ENCODE data around the gene RSPO3.
"Not testable (repeated sequence)": the region's sequence is repeated elsewhere in the genome, so short reads cannot be mapped to it uniquely, and the experiment has no call there.

Gene RSPO3

GRCh38 chr6:127206531-127207095 lies 88.1 kb downstream of the RSPO3 start:
- no peak for DNase-seq

- DNase-seq, result no peak
Observed at GRCh38 chr6:127207591-127208120, 89.2 kb downstream of the RSPO3 start.

- no peak for DNase-seq
Observed at GRCh38 chr6:127210725-127211124, 92.3 kb downstream of the RSPO3 start.

- DNase-seq, result no peak
Observed at GRCh38 chr6:127212376-127212775, 93.9 kb downstream of the RSPO3 start.

- DNase-seq, result not testable (repeated sequence)
Observed at GRCh38 chr6:127214032-127214431, 95.6 kb downstream of the RSPO3 start.

- not testable (repeated sequence) for DNase-seq
Observed at GRCh38 chr6:127214531-127214930, 96.1 kb downstream of the RSPO3 start.

- no peak for DNase-seq
Observed at GRCh38 chr6:127215931-127216330, 97.5 kb downstream of the RSPO3 start.

GRCh38 chr6:127216810-127217789 lies 98.6 kb downstream of the RSPO3 start:
- no peak for DNase-seq

GRCh38 chr6:127219869-127220268 lies 101.4 kb downstream of the RSPO3 start:
- DNase-seq, result no peak

GRCh38 chr6:127221201-127221600 lies 102.7 kb downstream of the RSPO3 start:
- DNase-seq, result no peak

- DNase-seq, result no peak
Observed at GRCh38 chr6:127222418-127222817, 103.9 kb downstream of the RSPO3 start.

GRCh38 chr6:127225497-127225896 lies 107.0 kb downstream of the RSPO3 start:
- no peak for DNase-seq

GRCh38 chr6:127233819-127234218 lies 115.3 kb downstream of the RSPO3 start:
- not testable (repeated sequence) for DNase-seq

GRCh38 chr6:127243501-127243900 lies 125.0 kb downstream of the RSPO3 start:
- DNase-seq, result no peak
